Liver (tissue), 9 donors: ENCODE measurements around the gene GABARAP. TPM values are rescaled to one million over a fixed set of nuclear protein-coding genes. Genes with fewer than 3 reads are reported as not detected.

Source experiments
- DNase-seq: peaks from one replicate; pipeline ENCODE4 v3.0.0-alpha.2; 2017; ENCODE audit warnings: low spot score
- H3K27ac ChIP-seq, 2 donors: one replicate each; pipeline ENCODE4 v1.7.0; 2013; ENCODE audit warnings: inconsistent platforms in 2 of 2, low read length in 2 of 2, control low read depth in 1 of 2, low read depth in 1 of 2, mild to moderate bottlenecking in 1 of 2
- H3K27me3 ChIP-seq, 4 donors: one replicate each; pipeline versions ENCODE4 v1.6.1 to v1.7.0; 2013; ENCODE audit warnings: low read length in 3 of 4, inconsistent platforms in 1 of 4, mild to moderate bottlenecking in 1 of 4, moderate library complexity in 1 of 4; ENCODE audit not compliant: control insufficient read depth in 4 of 4, insufficient read depth in 4 of 4
- H3K36me3 ChIP-seq, 4 donors: one replicate each; pipeline versions ENCODE4 v1.6.1 to v1.7.0; 2013; ENCODE audit warnings: low read length in 3 of 4, mild to moderate bottlenecking in 3 of 4, low read depth in 1 of 4, moderate library complexity in 1 of 4; ENCODE audit not compliant: control insufficient read depth in 4 of 4, insufficient read depth in 3 of 4
- H3K4me1 ChIP-seq, 4 donors: one replicate each; pipeline versions ENCODE4 v1.6.1 to v1.7.0; 2013; ENCODE audit warnings: low read length in 3 of 4, mild to moderate bottlenecking in 3 of 4, moderate library complexity in 1 of 4; ENCODE audit not compliant: control insufficient read depth in 4 of 4, insufficient read depth in 4 of 4
- H3K4me3 ChIP-seq, 3 donors: one replicate each; pipeline versions ENCODE4 v1.6.1 to v1.7.0; 2013; ENCODE audit warnings: low read length in 3 of 3, control low read depth in 1 of 3, low read depth in 1 of 3, mild to moderate bottlenecking in 1 of 3
- H3K9ac ChIP-seq, 2 donors: one replicate each; pipeline ENCODE4 v1.7.0; 2013; ENCODE audit warnings: low read length in 2 of 2, mild to moderate bottlenecking in 2 of 2, moderate library complexity in 2 of 2, control low read depth in 1 of 2, low read depth in 1 of 2
- H3K9me3 ChIP-seq, 4 donors: one replicate each; pipeline versions ENCODE4 v1.6.1 to v1.7.0; 2013; ENCODE audit warnings: low read length in 3 of 4; ENCODE audit not compliant: control insufficient read depth in 4 of 4
- ATF3 ChIP-seq: IDR thresholded peaks from 2 replicates; pipeline ENCODE4 v1.6.1; 2016; ENCODE audit warnings: antibody characterized with exemption
- EGR1 ChIP-seq, 2 donors: IDR thresholded peaks; 2 replicates each; pipeline ENCODE4 v1.6.1; 2016 to 2018; ENCODE audit warnings: antibody characterized with exemption in 2 of 2, low read depth in 2 of 2
- FOXA1 ChIP-seq: IDR thresholded peaks from 2 replicates; pipeline ENCODE4 v1.6.1; 2016; ENCODE audit warnings: antibody characterized with exemption
- FOXA2 ChIP-seq: IDR thresholded peaks from 2 replicates; pipeline ENCODE4 v1.6.1; 2016; ENCODE audit warnings: antibody characterized with exemption
- GABPA ChIP-seq, 2 donors: IDR thresholded peaks in 1 of 2; conservative IDR thresholded peaks in 1 of 2; 2 replicates each; pipeline ENCODE4 v1.6.1; 2016; ENCODE audit warnings: antibody characterized with exemption in 2 of 2, mild to moderate bottlenecking in 1 of 2, moderate library complexity in 1 of 2
- HNF4A ChIP-seq, 2 donors: conservative IDR thresholded peaks; 2 replicates each; pipeline ENCODE4 v1.6.1; 2016; ENCODE audit warnings: antibody characterized with exemption in 2 of 2, mild to moderate bottlenecking in 2 of 2
- HNF4G ChIP-seq: IDR thresholded peaks from 2 replicates; pipeline ENCODE4 v1.6.1; 2016; ENCODE audit warnings: antibody characterized with exemption
- JUND ChIP-seq, 2 donors: IDR thresholded peaks; 2 replicates each; pipeline ENCODE4 v1.6.1; 2016; ENCODE audit warnings: antibody characterized with exemption in 2 of 2
- MAX ChIP-seq: IDR thresholded peaks from 2 replicates; pipeline ENCODE4 v1.6.1; 2016; ENCODE audit warnings: antibody characterized with exemption
- NR2F2 ChIP-seq: IDR thresholded peaks from 2 replicates; pipeline ENCODE4 v1.6.1; 2016; ENCODE audit warnings: antibody characterized with exemption
- RAD21 ChIP-seq, 2 donors: IDR thresholded peaks; 2 replicates each; pipeline ENCODE4 v1.6.1; 2016; ENCODE audit warnings: antibody characterized with exemption in 2 of 2, mild to moderate bottlenecking in 2 of 2
- RXRA ChIP-seq, 2 donors: IDR thresholded peaks; 2 replicates each; pipeline ENCODE4 v1.6.1; 2017 to 2018; ENCODE audit warnings: antibody characterized with exemption in 2 of 2, mild to moderate bottlenecking in 1 of 2
- SP1 ChIP-seq: IDR thresholded peaks from 2 replicates; pipeline ENCODE4 v1.6.1; 2018; ENCODE audit warnings: antibody characterized with exemption, mild to moderate bottlenecking
- TAF1 ChIP-seq: conservative IDR thresholded peaks from 2 replicates; pipeline ENCODE4 v1.6.1; 2016; ENCODE audit warnings: antibody characterized with exemption, mild to moderate bottlenecking
- YY1 ChIP-seq: IDR thresholded peaks from 2 replicates; pipeline ENCODE4 v1.6.1; 2016; ENCODE audit warnings: antibody characterized with exemption, mild to moderate bottlenecking
- ZBTB33 ChIP-seq: IDR thresholded peaks from 2 replicates; pipeline ENCODE4 v1.6.1; 2016; ENCODE audit warnings: antibody characterized with exemption
- WGBS: extraction: QIAGEN DNeasy Blood & Tissue Kit; methylation state at CpG from one replicate; pipeline ENCODE4 v1.1.7; 2013; 5-methylcytosine and 5-hydroxymethylcytosine counted together
- polyA plus RNA-seq, 2 donors: library from polyadenylated mRNA; stranded (reverse) in 1 of 2; unstranded in 1 of 2; fragments of 200-250 nt in 1 of 2; fragments of >200 nt in 1 of 2; fragmentation: Nextera tagmentation in 1 of 2; extraction: Ambion mirVana in 1 of 2; gene quantifications; one replicate each; pipeline versions ENCODE4 v1.2.1 to v1.2.3, GENCODE V29; 2013 to 2015
- total RNA-seq, 2 donors: library from RNA; depleted of rRNA; stranded (reverse); fragments of >200 nt; gene quantifications; one replicate each; pipeline ENCODE4 v1.2.3, GENCODE V29; 2014
- TF ChIP-seq, protein P1 (sequence below): IDR thresholded peaks from 2 replicates; pipeline ENCODE4 v1.6.1; 2016; ENCODE audit warnings: antibody characterized with exemption, mild to moderate bottlenecking
- TF ChIP-seq, protein P2 (sequence below): fragments of 150-350 bp; IDR thresholded peaks from 2 replicates; pipeline ENCODE4 v1.5.1; 2017; ENCODE audit warnings: improper control_type of control experiment, low read depth, low read length; ENCODE audit not compliant: missing input control
- donor health status: healthy.
- donor health status: healthy.
- donor health status: healthy.
- donor health status: healthy.
- donor health status: healthy.

Gene GABARAP
- total and polyA plus RNA-seq, 4 donors: 74.4 to 489 (median 205) TPM

DNA sequence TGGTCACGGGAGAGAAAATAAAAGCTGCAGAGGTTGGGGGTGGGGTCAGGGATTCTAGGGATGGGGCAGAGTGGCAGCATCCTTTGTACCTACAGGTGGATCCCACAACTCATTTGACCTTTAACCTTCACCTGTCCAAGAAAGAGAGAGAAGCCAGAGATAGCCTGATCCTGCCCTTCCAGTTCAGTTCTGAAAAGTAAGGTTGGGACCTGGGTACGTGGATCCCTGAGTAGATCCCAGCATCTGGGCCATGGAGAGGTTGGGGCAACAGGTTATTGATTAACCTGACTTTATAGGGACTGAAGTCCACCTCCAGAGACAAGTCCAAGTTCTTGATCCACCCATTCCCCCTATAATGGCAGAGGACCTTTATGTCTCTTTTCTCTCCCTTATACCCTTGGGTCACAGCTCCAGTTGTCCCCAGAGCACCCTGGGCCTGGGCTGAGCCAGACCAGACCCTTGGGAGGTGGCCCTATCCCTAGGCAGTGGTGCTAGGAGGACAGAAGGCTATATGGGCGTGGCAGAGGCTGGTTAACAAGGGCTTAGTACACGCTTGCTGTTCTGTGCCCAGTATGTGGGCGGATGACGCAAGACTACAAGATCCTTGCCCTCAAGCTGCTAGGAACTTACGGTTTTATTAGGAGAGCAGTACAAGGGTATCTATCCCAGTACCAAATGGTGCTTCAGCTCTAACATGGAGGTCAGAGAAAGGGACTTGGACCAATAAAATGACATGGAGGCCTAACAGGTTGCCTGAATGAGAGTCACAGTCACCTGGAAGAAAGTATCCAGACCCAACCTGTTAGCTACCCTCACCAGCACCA lies 16.7 kb upstream of the GABARAP start:
- DNase-seq: no peak
- 29% methylated on average over 7 of the region's 7 CpGs for WGBS
- TF ChIP-seq EGR1 (IDR thresholded peaks at IDR 0.05; ENCODE audit: low read depth in 2 of 2) (peak; percentile 95 to 99), FOXA2 (peak; percentile 16), FOXA1 (peak; percentile 8), YY1 (peak; percentile 80), GABPA (IDR thresholded peaks at IDR 0.05 in 1 of 2, conservative IDR thresholded peaks at IDR 0.05 in 1 of 2) (no peak), TAF1 (peak; percentile 33), NR2F2 (peak; percentile 22), ZBTB33 (peak; percentile 57), SP1 (peak; percentile 95), ATF3 (peak; percentile 86), HNF4G (peak; percentile 67), RXRA (IDR thresholded peaks at IDR 0.05) (peak; percentile 65 to 76), JUND (IDR thresholded peaks at IDR 0.05) (peak; percentile 56 to 64), RAD21 (IDR thresholded peaks at IDR 0.05) (peak in 1 of 2 donors; percentile 11), HNF4A (conservative IDR thresholded peaks at IDR 0.05) (peak; percentile 92), MAX (peak; percentile 66)
- TF ChIP-seq, protein P1, sequence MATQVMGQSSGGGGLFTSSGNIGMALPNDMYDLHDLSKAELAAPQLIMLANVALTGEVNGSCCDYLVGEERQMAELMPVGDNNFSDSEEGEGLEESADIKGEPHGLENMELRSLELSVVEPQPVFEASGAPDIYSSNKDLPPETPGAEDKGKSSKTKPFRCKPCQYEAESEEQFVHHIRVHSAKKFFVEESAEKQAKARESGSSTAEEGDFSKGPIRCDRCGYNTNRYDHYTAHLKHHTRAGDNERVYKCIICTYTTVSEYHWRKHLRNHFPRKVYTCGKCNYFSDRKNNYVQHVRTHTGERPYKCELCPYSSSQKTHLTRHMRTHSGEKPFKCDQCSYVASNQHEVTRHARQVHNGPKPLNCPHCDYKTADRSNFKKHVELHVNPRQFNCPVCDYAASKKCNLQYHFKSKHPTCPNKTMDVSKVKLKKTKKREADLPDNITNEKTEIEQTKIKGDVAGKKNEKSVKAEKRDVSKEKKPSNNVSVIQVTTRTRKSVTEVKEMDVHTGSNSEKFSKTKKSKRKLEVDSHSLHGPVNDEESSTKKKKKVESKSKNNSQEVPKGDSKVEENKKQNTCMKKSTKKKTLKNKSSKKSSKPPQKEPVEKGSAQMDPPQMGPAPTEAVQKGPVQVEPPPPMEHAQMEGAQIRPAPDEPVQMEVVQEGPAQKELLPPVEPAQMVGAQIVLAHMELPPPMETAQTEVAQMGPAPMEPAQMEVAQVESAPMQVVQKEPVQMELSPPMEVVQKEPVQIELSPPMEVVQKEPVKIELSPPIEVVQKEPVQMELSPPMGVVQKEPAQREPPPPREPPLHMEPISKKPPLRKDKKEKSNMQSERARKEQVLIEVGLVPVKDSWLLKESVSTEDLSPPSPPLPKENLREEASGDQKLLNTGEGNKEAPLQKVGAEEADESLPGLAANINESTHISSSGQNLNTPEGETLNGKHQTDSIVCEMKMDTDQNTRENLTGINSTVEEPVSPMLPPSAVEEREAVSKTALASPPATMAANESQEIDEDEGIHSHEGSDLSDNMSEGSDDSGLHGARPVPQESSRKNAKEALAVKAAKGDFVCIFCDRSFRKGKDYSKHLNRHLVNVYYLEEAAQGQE: peak; percentile 79
- TF ChIP-seq, protein P2, sequence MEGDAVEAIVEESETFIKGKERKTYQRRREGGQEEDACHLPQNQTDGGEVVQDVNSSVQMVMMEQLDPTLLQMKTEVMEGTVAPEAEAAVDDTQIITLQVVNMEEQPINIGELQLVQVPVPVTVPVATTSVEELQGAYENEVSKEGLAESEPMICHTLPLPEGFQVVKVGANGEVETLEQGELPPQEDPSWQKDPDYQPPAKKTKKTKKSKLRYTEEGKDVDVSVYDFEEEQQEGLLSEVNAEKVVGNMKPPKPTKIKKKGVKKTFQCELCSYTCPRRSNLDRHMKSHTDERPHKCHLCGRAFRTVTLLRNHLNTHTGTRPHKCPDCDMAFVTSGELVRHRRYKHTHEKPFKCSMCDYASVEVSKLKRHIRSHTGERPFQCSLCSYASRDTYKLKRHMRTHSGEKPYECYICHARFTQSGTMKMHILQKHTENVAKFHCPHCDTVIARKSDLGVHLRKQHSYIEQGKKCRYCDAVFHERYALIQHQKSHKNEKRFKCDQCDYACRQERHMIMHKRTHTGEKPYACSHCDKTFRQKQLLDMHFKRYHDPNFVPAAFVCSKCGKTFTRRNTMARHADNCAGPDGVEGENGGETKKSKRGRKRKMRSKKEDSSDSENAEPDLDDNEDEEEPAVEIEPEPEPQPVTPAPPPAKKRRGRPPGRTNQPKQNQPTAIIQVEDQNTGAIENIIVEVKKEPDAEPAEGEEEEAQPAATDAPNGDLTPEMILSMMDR: no peak
- Histone ChIP-seq H3K9me3 (no peaks in the 10 kb centered on the region), H3K9ac (peak overlapping the region in 1 of 2 donors; percentile 55), H3K4me1 (peaks cover 13 to 53% (median 32%) of the 10 kb centered on the region in 4 donors), H3K27ac (peak overlapping the region; percentile 72 to 85), H3K4me3 (peak overlapping the region; percentile 15 to 63 (median 34)), H3K36me3 (peaks cover 0 to 15% (median 8%) of the 10 kb centered on the region in 4 donors), H3K27me3 (no peaks in the 10 kb centered on the region)
